ENCODE results near the gene PJA2.
"Not testable (repeated sequence)": the region's sequence is repeated elsewhere in the genome, so short reads cannot be mapped to it uniquely, and the experiment has no call there.

PJA2 gene

GRCh38 chr5:109309326-109310063 lies 100.3 kb downstream of the PJA2 start:
- no peak for DNase-seq (ENCODE audit: low spot score)

- no peak for DNase-seq (ENCODE audit: low spot score)
These were observed 101.8 kb downstream of the PJA2 start for GRCh38 chr5:109307951-109308350.

- no peak for DNase-seq (ENCODE audit: low spot score)
These were observed 102.3 kb downstream of the PJA2 start for GRCh38 chr5:109307456-109307855.

- DNase-seq (ENCODE audit: low spot score), result no peak
These were observed 104.4 kb downstream of the PJA2 start for GRCh38 chr5:109305352-109305751.

- peak; percentile 5 for DNase-seq (ENCODE audit: low spot score)
These were observed 105.5 kb downstream of the PJA2 start for GRCh38 chr5:109304309-109304708.

GRCh38 chr5:109300367-109300766 lies 109.4 kb downstream of the PJA2 start:
- no peak for DNase-seq (ENCODE audit: low spot score)

GRCh38 chr5:109299557-109299956 lies 110.2 kb downstream of the PJA2 start:
- no peak for DNase-seq (ENCODE audit: low spot score)

- DNase-seq (ENCODE audit: low spot score), result no peak
These were observed 111.0 kb downstream of the PJA2 start for GRCh38 chr5:109298794-109299193.

GRCh38 chr5:109297900-109298299 lies 111.9 kb downstream of the PJA2 start:
- no peak for DNase-seq (ENCODE audit: low spot score)

- no peak for DNase-seq (ENCODE audit: low spot score)
These were observed 118.7 kb downstream of the PJA2 start for GRCh38 chr5:109291090-109291489.

GRCh38 chr5:109290231-109290630 lies 119.5 kb downstream of the PJA2 start:
- DNase-seq (ENCODE audit: low spot score), result no peak

GRCh38 chr5:109286628-109287027 lies 123.1 kb downstream of the PJA2 start:
- not testable (repeated sequence) for DNase-seq (ENCODE audit: low spot score)
